ENCODE measurements around the gene ACAA2. TPM values are rescaled to one million over a fixed set of nuclear protein-coding genes. Genes with fewer than 3 reads are reported as not detected.
"Not testable (repeated sequence)": the region's sequence is repeated elsewhere in the genome, so short reads cannot be mapped to it uniquely, and the experiment has no call there.

ACAA2 gene
- total RNA-seq, 1 experiment from 2014 or later = 136 TPM

- ChIA-PET CTCF (interaction anchor here (3.0 kb wide), 1 partner anchor 72 kb away, joined by 16 read pairs; no protein-coding TSS in a partner anchor), POLR2A (no interaction called here)
- ATAC-seq = no peak
- Mint-ChIP-seq H3K27me3 (ENCODE audit: low read depth) (no peaks in the 10 kb centered on the region), H3K36me3 (peaks cover 73% of the 10 kb centered on the region), H3K27ac (no peak overlapping the region), H3K4me1 (no peaks in the 10 kb centered on the region), H3K4me3 (no peak overlapping the region), H3K9me3 (no peaks in the 10 kb centered on the region)
- TF ChIP-seq MYBL2 (CRISPR knock-in tag; IDR thresholded peaks at IDR 0.05) (no peak), SMAD4 (CRISPR knock-in tag; IDR thresholded peaks at IDR 0.05) (no peak), TEAD4 (CRISPR knock-in tag; IDR thresholded peaks at IDR 0.05) (no peak), ZBTB43 (CRISPR knock-in tag; IDR thresholded peaks at IDR 0.05) (no peak), ZNF138 (CRISPR knock-in tag; conservative IDR thresholded peaks at IDR 0.05) (no peak), ARID4B (CRISPR knock-in tag; IDR thresholded peaks at IDR 0.05; ENCODE audit: borderline replicate concordance) (no peak)
- no peak for DNase-seq (ENCODE audit: low spot score)
Observed at GRCh38 chr18:49786019-49786720, 27.2 kb downstream of the ACAA2 start.

- H3K36me3 Mint-ChIP-seq = peaks cover 69% of the 10 kb centered on the region
- no peak overlapping the region for H3K4me3 Mint-ChIP-seq
- H3K4me1 Mint-ChIP-seq = no peaks in the 10 kb centered on the region
- no peaks in the 10 kb centered on the region for H3K9me3 Mint-ChIP-seq
- CTCF ChIA-PET = interaction anchor here (1.3 to 3.0 kb wide), 3 partner anchors 74 to 319 kb away, joined by 3 to 16 read pairs (median 10); no protein-coding TSS in a partner anchor
- H3K27ac Mint-ChIP-seq = no peak overlapping the region
- TF ChIP-seq RORB (CRISPR knock-in tag; IDR thresholded peaks at IDR 0.05) (no peak), NR3C1 (CRISPR knock-in tag; conservative IDR thresholded peaks at IDR 0.05; ENCODE audit: low read depth) (no peak), GABPB1 (CRISPR knock-in tag; IDR thresholded peaks at IDR 0.05) (no peak), HMGA2 (CRISPR knock-in tag; IDR thresholded peaks at IDR 0.05) (no peak), MAX (CRISPR knock-in tag; IDR thresholded peaks at IDR 0.05) (no peak), SOX15 (CRISPR knock-in tag; IDR thresholded peaks at IDR 0.05) (no peak), TEAD1 (CRISPR knock-in tag; IDR thresholded peaks at IDR 0.05) (no peak)
- no peaks in the 10 kb centered on the region for H3K27me3 Mint-ChIP-seq (ENCODE audit: low read depth)
- ATAC-seq (no peak), DNase-seq (ENCODE audit: low spot score) (no peak)
- POLR2A ChIA-PET = interaction anchor here (0.5 kb wide), 1 partner anchor 330 kb away, joined by 3 read pairs; no protein-coding TSS in a partner anchor
Observed at GRCh38 chr18:49784427-49785185, 28.7 kb downstream of the ACAA2 start.

GRCh38 chr18:49783631-49784030, 29.7 kb downstream of the ACAA2 start:
- H3K9me3 Mint-ChIP-seq; DNase-seq (ENCODE audit: low spot score); H3K27ac Mint-ChIP-seq; POLR2A ChIA-PET; H3K27me3 Mint-ChIP-seq (ENCODE audit: low read depth); ATAC-seq; H3K4me3 Mint-ChIP-seq; H3K4me1 Mint-ChIP-seq: not testable (repeated sequence)
- peaks cover 68% of the 10 kb centered on the region for H3K36me3 Mint-ChIP-seq
- CTCF ChIA-PET = interaction anchor here (1.2 to 3.0 kb wide), 3 partner anchors 75 to 318 kb away, joined by 3 to 16 read pairs (median 3); no protein-coding TSS in a partner anchor

All from WTC11 (cell line).